ENCODE measurements around the gene SCAI. TPM values are rescaled to one million over a fixed set of nuclear protein-coding genes. Genes with fewer than 3 reads are reported as not detected.
"Not testable (repeated sequence)": the region's sequence is repeated elsewhere in the genome, so short reads cannot be mapped to it uniquely, and the experiment has no call there.

The SCAI gene
- total RNA-seq, 3 donors from 2014 or later (not counting 1 experiment from before 2014, with no cell fraction given), result 8.5 to 13.0 (median 10.7) TPM

- not testable (repeated sequence) for H3K9me3 Mint-ChIP-seq
Measured at GRCh38 chr9:125080797-125081196, 62.5 kb downstream of the SCAI start.

GRCh38 chr9:125079931-125080330 is 63.4 kb downstream of the SCAI start:
- ATAC-seq, result no peak
- H3K9me3 ChIP-seq (ENCODE audit: control insufficient read depth, insufficient read depth, low read length), result peaks cover 16% of the 10 kb centered on the region
- no peaks in the 10 kb centered on the region for H3K4me1 ChIP-seq (ENCODE audit: control insufficient read depth, insufficient read depth, low read length)
- no peak overlapping the region for H3K27ac ChIP-seq (ENCODE audit: low read length)
- H3K27me3 ChIP-seq (ENCODE audit: control insufficient read depth, insufficient read depth, low read length), result no peaks in the 10 kb centered on the region
- H3K9me3 Mint-ChIP-seq, result peaks cover 3 to 5% of the 10 kb centered on the region in 2 donors
- H3K4me1 Mint-ChIP-seq, result no peaks in the 10 kb centered on the region
- no peaks in the 10 kb centered on the region for H3K36me3 ChIP-seq (ENCODE audit: control insufficient read depth, insufficient read depth, low read length)
- no peak for TF ChIP-seq CTCF (IDR thresholded peaks at IDR 0.05)
- H3K27ac Mint-ChIP-seq, result no peak overlapping the region
- no peaks in the 10 kb centered on the region for H3K36me3 Mint-ChIP-seq
- H3K4me3 Mint-ChIP-seq, result no peak overlapping the region
- DNase-seq, result no peak
- WGBS (ENCODE audit: insufficient coverage), result 100% methylated on average over 1 of the region's 2 CpGs
- H3K4me3 ChIP-seq (ENCODE audit: low read length), result no peak overlapping the region
- no peaks in the 10 kb centered on the region for H3K27me3 Mint-ChIP-seq (ENCODE audit: low read depth in 2 of 2)
- intact Hi-C loops (cut with micrococcal nuclease), result no loop called here

More at GRCh38 chr9:125080797-125081196, 62.5 kb downstream of the SCAI start:
- H3K4me1 Mint-ChIP-seq; H3K27ac ChIP-seq (ENCODE audit: low read length); H3K4me3 Mint-ChIP-seq; H3K27ac Mint-ChIP-seq; intact Hi-C loops (cut with micrococcal nuclease); H3K4me3 ChIP-seq (ENCODE audit: low read length); DNase-seq; ATAC-seq; H3K4me1 ChIP-seq (ENCODE audit: control insufficient read depth, insufficient read depth, low read length); H3K27me3 Mint-ChIP-seq (ENCODE audit: low read depth in 2 of 2); H3K27me3 ChIP-seq (ENCODE audit: control insufficient read depth, insufficient read depth, low read length); H3K36me3 Mint-ChIP-seq; H3K36me3 ChIP-seq (ENCODE audit: control insufficient read depth, insufficient read depth, low read length): not testable (repeated sequence)
- 100% methylated on average over 2 of the region's 2 CpGs for WGBS (ENCODE audit: insufficient coverage)
- H3K9me3 ChIP-seq (ENCODE audit: control insufficient read depth, insufficient read depth, low read length), result peaks cover 16% of the 10 kb centered on the region

- H3K27me3 ChIP-seq (ENCODE audit: control insufficient read depth, insufficient read depth, low read length), result no peaks in the 10 kb centered on the region
- Mint-ChIP-seq H3K27me3 (ENCODE audit: low read depth in 2 of 2) (no peaks in the 10 kb centered on the region), H3K36me3 (no peaks in the 10 kb centered on the region), H3K4me1 (no peaks in the 10 kb centered on the region), H3K27ac (no peak overlapping the region), H3K4me3 (no peak overlapping the region), H3K9me3 (peaks cover 2% of the 10 kb centered on the region in 2 donors)
- DNase-seq (no peak), ATAC-seq (no peak)
- WGBS (ENCODE audit: insufficient coverage), result 96% methylated on average over 5 of the region's 7 CpGs
- no peak overlapping the region for H3K4me3 ChIP-seq (ENCODE audit: low read length)
- no peaks in the 10 kb centered on the region for H3K4me1 ChIP-seq (ENCODE audit: control insufficient read depth, insufficient read depth, low read length)
- peaks cover under 1% of the 10 kb centered on the region for H3K9me3 ChIP-seq (ENCODE audit: control insufficient read depth, insufficient read depth, low read length)
- H3K36me3 ChIP-seq (ENCODE audit: control insufficient read depth, insufficient read depth, low read length), result no peaks in the 10 kb centered on the region
- intact Hi-C loops (cut with micrococcal nuclease), result no loop called here
- no peak for TF ChIP-seq CTCF (IDR thresholded peaks at IDR 0.05)
- H3K27ac ChIP-seq (ENCODE audit: low read length), result no peak overlapping the region
Measured at GRCh38 chr9:125075997-125076396, 67.3 kb downstream of the SCAI start.

GRCh38 chr9:125074976-125075375 is 68.4 kb downstream of the SCAI start:
- DNase-seq, result no peak
- H3K9me3 Mint-ChIP-seq, result no peaks in the 10 kb centered on the region
- Histone ChIP-seq H3K4me1 (ENCODE audit: control insufficient read depth, insufficient read depth, low read length) (no peaks in the 10 kb centered on the region), H3K27me3 (ENCODE audit: control insufficient read depth, insufficient read depth, low read length) (no peaks in the 10 kb centered on the region), H3K9me3 (ENCODE audit: control insufficient read depth, insufficient read depth, low read length) (no peaks in the 10 kb centered on the region), H3K36me3 (ENCODE audit: control insufficient read depth, insufficient read depth, low read length) (no peaks in the 10 kb centered on the region), H3K4me3 (ENCODE audit: low read length) (no peak overlapping the region), H3K27ac (ENCODE audit: low read length) (no peak overlapping the region)
- no peak overlapping the region for H3K27ac Mint-ChIP-seq
- intact Hi-C loops (cut with micrococcal nuclease), result no loop called here
- no peak for TF ChIP-seq CTCF (IDR thresholded peaks at IDR 0.05)
- no peak overlapping the region for H3K4me3 Mint-ChIP-seq
- no peaks in the 10 kb centered on the region for H3K4me1 Mint-ChIP-seq
- 95% methylated on average over 2 of the region's 2 CpGs for WGBS (ENCODE audit: insufficient coverage)
- H3K27me3 Mint-ChIP-seq (ENCODE audit: low read depth in 2 of 2), result no peaks in the 10 kb centered on the region
- ATAC-seq, result no peak
- no peaks in the 10 kb centered on the region for H3K36me3 Mint-ChIP-seq
